NCI-H460 (cell line): ENCODE data around the gene RPA1. TPM values are rescaled to one million over a fixed set of nuclear protein-coding genes. Genes with fewer than 3 reads are reported as not detected.

ENCODE experiments used
- DNase-seq: peaks from one replicate; pipeline ENCODE4 v3.0.0-alpha.2; 2016; ENCODE audit warnings: low read depth; ENCODE audit errors: extremely low read depth
- total RNA-seq: library from RNA; depleted of rRNA; stranded (reverse); fragments of >200 nt; shearing (Covaris generic); gene quantifications from 2 replicates; pipeline ENCODE4 v1.2.3, GENCODE V29; 2014; rRNA removed

RPA1 gene
- total RNA-seq, 1 experiment from 2014 or later = 19.3 TPM

DNA sequence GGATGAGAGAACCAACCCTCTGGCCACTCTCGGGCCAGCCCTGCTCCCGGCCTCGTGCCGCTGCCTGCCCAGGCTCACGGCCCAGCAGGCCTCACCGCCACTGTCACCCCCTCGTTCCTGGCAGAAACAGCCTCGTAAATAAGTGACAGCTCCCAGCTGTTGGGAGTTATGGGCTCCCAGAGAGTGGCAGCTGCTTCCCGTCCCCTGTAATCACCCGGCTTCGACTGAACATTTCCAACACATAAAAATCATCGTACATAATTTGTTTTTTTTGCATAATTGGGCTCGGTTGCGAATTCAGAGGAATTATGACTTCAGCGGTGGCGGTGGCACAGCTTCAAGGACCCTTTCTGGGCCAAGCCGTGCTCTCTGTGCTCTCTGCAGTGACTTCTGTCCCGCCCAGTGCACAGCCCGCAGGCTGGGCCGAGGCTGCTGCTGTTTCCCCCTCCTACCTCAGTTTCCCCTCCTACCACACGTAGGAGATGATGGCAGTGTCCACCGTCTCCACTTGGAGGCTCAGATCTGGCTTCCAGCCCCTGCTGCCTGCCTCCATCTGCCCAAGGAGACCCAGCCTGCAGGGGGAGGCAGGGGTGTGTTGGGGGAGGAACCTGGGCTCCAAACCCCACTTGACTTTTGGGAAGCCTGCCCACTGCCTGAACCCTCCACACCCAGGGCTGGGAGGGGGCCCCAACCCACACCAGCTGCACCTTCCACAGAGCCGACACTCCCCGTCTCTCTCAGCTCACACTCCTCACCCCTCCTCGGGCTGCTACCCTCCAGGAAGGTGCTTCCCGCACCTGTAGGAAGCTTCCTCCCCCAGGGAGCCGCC, 110.4 kb downstream of the RPA1 start:
- DNase-seq = no peak

DNA sequence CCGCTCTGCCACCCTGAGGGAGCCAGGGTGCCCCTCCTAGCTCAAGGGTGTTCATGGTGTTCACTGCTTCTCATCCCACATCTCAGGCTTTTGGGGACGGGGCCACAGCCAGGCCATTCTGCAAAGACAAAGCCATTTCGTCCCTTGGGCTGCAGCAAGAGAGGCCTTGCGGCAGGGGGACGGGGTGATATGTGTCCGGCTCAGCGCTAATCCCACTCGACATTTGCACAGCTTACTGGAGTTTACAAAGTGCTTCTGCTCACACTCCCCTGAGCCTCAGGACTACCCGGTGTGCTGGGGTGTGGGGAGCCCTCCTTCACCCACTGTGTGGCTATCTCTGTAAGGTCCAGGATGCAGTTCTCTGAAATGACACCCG, 111.0 kb downstream of the RPA1 start:
- no peak for DNase-seq

DNA sequence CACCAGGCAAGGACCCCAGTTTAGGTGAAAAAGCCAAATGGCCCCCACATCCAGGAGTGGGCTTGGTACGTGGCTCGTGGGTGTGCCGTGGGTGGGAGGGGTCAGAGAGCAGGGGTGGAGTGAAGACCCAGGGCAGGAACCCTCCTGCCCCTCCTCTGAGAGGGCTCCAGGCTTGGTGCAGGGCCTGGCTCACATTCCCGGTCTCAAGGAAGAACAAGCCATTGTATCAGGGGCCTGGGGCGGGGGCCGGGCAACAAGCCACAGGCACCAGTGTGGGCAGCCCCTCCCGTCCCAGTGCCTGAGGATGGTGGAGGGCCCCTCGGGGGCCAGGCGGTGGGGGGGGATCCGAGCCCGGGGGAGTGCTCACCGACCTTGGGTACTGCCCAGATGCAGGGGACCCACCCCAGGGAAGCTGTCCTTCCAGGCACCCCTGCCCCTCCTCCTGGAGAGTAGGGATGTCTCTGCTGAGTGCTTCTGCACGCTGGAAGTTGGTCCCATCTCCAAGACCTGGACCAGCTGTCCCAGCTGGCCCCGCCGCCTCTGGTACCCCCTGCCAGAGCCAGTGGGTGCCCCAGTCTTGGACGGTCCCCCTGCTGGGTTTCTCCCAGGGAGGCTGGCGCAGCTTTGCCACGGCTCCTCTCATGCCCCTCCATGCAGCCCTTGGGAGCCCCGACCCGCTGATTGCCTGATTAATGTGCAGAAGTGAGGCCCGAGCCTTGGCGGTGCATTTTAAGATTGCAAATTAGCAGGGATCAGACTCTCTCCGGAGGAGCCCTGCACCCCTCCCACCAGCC, 111.7 kb downstream of the RPA1 start:
- no peak for DNase-seq

DNA sequence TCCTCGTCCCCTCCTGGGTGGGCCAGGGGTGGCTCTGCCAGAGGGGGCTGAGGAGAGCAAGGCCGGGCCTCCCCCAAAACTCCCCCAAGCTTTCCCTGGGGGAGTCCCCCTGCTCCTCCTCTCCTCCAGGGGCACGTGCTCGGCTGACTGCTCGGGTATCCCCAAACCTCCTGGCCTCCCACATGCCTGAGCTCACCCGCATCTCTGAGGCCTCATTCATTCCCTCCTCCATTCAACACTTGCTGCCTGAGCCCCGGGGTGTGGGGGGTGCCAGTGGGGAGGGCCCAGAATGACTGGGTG, 112.2 kb downstream of the RPA1 start:
- DNase-seq = no peak

DNA sequence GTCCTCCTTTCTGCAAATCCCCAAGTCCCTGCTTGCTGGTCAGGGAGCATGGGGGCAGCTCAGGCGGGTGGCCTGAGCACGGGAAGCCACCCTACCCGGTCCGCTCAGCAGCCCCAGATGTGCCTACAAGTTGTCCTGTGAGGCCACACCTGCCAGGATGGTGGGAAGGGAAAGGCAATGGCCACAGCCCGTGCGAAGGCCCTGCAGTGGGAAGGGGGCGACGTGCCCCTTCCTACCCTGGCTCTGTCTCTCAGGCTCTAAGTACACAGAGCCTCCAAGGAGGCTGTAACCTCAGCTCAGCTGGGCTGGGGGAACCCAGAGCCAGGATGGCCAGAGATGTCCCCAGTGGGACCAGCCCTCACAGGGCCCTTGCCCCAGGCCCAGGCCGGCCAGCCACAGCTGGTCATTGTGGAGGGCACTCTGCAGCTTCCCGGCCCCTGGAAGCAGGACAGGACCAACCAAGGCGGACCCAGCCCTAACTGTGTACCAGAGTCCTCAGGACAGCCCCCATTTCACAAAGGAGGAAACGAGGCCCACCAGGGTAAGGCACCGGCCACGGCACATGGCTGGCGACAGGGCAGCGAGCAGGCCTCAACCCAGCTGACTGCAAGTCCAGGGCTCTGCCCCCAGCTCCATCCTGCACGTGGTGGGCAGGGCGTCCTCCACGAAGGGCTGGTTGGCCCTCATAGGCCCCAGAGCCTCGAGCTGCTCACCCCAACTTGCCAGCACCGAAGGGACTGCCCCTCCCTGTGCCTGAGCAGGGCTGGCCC, 113.0 kb downstream of the RPA1 start:
- no peak for DNase-seq

DNA sequence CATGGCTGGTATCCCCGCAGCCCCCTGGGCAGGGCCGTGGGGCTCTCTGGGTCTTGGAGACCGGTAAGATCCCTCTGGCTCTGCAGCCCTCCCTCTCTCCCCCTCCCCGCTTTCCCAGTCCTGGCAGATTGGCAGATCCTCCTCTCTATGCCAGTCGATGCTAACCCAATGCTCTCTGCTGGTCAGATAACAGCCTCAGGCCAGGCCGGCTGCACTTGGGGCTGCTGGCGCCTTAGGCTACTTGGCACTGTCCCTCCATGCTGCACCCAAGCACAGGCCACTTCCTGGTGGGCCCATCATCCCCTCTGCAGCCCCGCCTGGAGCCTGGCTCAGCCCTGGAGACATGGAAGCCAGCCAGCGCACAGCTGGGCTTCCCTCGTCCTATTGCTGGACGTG, 113.6 kb downstream of the RPA1 start:
- no peak for DNase-seq

DNA sequence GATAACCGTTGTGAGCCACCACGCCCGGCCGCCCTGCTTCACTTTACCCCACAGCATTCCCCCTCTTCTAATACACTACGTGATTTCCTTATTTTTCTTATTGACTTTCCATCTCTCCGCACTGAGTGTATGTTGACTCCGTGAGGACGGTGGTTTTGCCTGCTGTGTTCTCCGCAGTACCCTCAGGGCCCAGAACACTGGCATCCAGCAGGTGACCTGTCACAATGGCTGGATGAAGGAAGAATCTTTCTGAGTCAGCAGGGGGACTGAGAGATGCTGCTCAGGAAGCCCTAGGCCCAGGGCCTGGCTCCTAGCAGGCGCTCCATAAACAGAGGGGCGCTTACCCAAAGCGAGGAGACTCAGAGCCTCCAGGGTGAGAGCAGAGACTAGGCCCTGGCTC, 115.8 kb downstream of the RPA1 start:
- no peak for DNase-seq

DNA sequence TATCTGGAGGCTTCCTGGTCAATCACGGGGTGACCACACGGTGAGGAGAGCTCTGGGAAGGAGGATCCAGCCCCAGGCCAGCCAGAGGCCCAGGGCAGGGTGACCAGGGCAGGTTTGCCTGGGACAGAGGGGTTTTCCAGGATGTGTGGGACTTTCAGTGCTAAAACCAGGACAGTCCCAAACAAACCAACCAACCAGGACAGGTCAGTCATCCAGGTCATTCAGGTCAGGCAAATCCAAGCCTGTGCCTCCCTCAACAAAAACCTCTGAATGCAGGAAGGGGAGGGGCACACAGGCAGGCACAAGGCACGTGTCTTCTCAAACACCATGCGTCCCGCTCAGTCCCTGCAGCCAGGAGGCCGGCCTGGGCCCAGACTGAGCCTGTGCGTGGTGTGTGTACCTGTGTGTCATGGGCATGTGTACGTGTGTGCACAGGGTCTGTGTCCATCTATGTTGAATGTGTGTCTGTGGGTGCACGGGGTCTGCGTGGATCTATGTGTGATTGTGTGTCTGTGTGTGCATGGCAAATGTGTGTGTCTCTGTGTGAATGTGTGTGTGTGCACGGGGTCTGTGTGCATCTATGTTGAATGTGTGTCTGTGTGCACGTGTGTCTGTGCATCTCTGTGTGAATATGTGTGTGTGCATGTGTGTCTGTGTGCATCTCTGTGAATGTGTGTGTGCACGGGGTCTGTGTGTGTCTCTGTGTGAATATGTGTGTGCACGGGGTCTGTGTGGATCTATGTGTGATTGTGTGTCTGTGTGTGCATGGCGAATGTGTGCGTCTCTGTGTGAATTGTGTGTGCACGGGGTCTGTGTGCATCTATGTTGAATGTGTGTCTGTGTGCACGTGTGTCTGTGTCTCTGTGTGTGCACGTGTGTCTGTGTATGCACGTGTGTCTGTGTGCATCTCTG, 116.5 kb downstream of the RPA1 start:
- DNase-seq = no peak

DNA sequence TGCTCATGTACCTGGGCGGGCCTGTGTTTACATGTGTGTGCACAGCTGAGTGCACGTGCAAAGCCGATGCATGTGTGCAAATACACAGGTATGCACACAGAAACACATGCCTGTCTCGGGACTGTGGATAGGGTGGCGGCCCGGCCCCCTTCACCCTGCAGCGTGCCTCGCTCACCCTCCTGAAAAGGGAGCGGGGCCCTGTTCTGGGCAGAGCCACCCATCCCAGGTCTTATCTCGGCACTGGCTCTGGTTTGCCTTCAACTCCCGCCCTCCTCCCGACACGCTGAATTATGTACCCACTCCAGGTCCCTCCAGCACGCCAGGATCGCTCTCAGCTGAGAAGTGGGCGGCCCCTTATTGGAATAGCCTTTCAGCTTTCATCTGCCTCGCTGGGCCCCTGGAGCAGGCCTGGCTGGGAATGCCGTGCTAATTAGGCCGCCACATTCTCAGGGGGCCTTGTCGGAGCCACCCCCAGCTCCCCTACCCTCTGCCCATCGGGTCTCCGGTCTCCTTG, 117.5 kb downstream of the RPA1 start:
- DNase-seq = no peak

DNA sequence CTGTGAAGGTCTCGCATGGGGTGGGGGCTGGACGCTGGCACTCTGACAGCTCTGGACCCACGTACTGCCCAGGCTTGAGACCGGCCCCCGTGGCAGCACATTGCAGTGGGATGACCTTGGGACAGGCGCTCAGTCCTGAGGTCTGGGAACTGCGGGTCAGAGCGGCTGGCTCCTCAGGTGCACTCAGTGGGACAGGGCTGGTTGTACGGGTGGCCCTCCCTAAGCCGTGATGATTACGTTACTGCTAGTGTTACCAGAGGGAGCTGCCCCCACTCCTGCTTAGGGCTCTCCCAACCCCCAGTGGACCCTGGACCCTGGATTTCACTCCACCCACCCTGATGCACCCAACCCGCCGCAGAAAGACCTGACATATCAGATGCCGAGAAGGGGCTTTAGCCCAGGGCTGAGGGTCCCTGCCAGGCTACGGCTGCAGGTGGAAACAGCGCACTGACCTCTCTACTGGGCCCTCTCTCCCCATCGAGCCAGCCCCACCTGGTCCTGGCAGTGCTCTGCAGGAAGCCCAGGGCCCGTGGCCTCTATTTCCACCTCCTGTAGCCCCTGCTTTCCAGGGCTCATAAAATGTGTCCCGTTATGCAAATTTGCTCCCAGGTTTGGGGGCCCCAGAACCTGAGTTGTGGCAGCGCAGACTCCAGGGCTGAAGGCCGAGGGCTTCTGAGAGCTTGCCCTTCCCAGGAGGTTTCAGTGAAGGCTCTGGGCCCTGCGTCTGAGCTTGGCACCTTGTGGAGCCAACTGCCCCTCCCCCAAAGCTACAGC, 118.1 kb downstream of the RPA1 start:
- no peak for DNase-seq

DNA sequence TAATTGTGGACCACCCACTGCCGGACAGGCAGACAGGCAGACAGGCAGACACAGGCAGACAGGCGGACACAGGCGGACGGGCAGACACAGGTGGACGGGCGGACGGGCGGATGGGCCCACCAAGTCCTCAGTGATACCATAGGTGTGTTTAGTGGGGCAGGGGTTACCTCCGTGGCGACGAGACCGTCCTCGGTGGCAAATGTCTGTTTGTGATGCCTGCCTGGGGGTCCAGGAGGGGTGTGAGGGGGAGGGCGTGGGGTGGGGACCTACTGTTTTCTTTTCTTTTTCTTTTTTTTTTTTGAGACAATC, 118.7 kb downstream of the RPA1 start:
- DNase-seq = no peak

Other genes with a start within 250 kb of the RPA1 start
- 0.92 and 1.3 TPM in 2 replicates for gene SLC43A2, start 201.2 kb upstream of the RPA1 start, total RNA-seq
- 0.23 TPM in 1 of 2 replicates, not detected in the other for gene SCARF1, start 184.3 kb upstream of the RPA1 start, total RNA-seq
- 1.2 and 2.1 TPM in 2 replicates for gene RILP, start 180.1 kb upstream of the RPA1 start, total RNA-seq
- gene PRPF8, start 145.1 kb upstream of the RPA1 start, total RNA-seq = 112 and 113 TPM in 2 replicates
- 0.98 and 1.6 TPM in 2 replicates for gene TLCD2, start 119.6 kb upstream of the RPA1 start, total RNA-seq
- gene WDR81, start 105.3 kb upstream of the RPA1 start, total RNA-seq = 12.2 and 12.6 TPM in 2 replicates
- gene SERPINF2, start 87.1 kb upstream of the RPA1 start, total RNA-seq = 0.09 TPM in 1 of 2 replicates, not detected in the other
- gene SERPINF1, start 67.9 kb upstream of the RPA1 start, total RNA-seq = not detected in 2 replicates
- 5.3 and 6.5 TPM in 2 replicates for gene SMYD4, start 103 bp upstream of the RPA1 start, total RNA-seq
- gene RTN4RL1, start 195.3 kb downstream of the RPA1 start, total RNA-seq = 0.12 TPM in 1 of 2 replicates, not detected in the other
- 33.7 and 34.5 TPM in 2 replicates for gene DPH1, start 200.1 kb downstream of the RPA1 start, total RNA-seq
- 47.3 and 60.4 TPM in 2 replicates for gene OVCA2, start 212.0 kb downstream of the RPA1 start, total RNA-seq
- gene HIC1, start 225.1 kb downstream of the RPA1 start, total RNA-seq = 0.12 TPM in 2 replicates